ENCODE measurements around the gene MICB. TPM values are rescaled to one million over a fixed set of nuclear protein-coding genes. Genes with fewer than 3 reads are reported as not detected.
"Not testable (repeated sequence)": the region's sequence is repeated elsewhere in the genome, so short reads cannot be mapped to it uniquely, and the experiment has no call there.

Gene MICB
- total RNA-seq, 2 donors from 2014 or later = 2.1 to 2.2 TPM

- intact Hi-C loops (cut with DNase I) = no loop called here
- ATAC-seq (no peak), DNase-seq (no peak)
Observed at GRCh38 chr6:31473244-31473643, 24.7 kb upstream of the MICB start.

- no peak for DNase-seq
- ATAC-seq = no peak
Observed at GRCh38 chr6:31473780-31474761, 23.9 kb upstream of the MICB start.

GRCh38 chr6:31474871-31475286 lies 23.1 kb upstream of the MICB start:
- ATAC-seq = peak in 1 of 2 donors; percentile 8
- intact Hi-C loops (cut with DNase I) = no loop called here
- no peak for DNase-seq

More at GRCh38 chr6:31473780-31474761, 23.9 kb upstream of the MICB start:
- intact Hi-C loops (cut with DNase I) = no loop called here

GRCh38 chr6:31476515-31477139 lies 21.3 kb upstream of the MICB start:
- no peak for ATAC-seq

GRCh38 chr6:31477521-31477920 lies 20.4 kb upstream of the MICB start:
- no peak for ATAC-seq
- intact Hi-C loops (cut with DNase I) = no loop called here
- no peak for DNase-seq

More at GRCh38 chr6:31476515-31477139, 21.3 kb upstream of the MICB start:
- no peak for DNase-seq
- intact Hi-C loops (cut with DNase I) = no loop called here

- ATAC-seq = no peak
- intact Hi-C loops (cut with DNase I) = no loop called here
- no peak for DNase-seq
Observed at GRCh38 chr6:31478186-31478950, 19.6 kb upstream of the MICB start.

- no peak for ATAC-seq
- intact Hi-C loops (cut with DNase I) = no loop called here
- DNase-seq = no peak
Observed at GRCh38 chr6:31479151-31479932, 18.6 kb upstream of the MICB start.

- intact Hi-C loops (cut with DNase I) = no loop called here
- DNase-seq (no peak), ATAC-seq (no peak)
Observed at GRCh38 chr6:31479933-31480535, 17.9 kb upstream of the MICB start.

- DNase-seq (no peak), ATAC-seq (no peak)
- intact Hi-C loops (cut with DNase I) = no loop called here
Observed at GRCh38 chr6:31480574-31480973, 17.4 kb upstream of the MICB start.

- DNase-seq (no peak), ATAC-seq (no peak)
- intact Hi-C loops (cut with DNase I) = no loop called here
Observed at GRCh38 chr6:31483392-31483791, 14.6 kb upstream of the MICB start.

- intact Hi-C loops (cut with DNase I) = no loop called here
- no peak for DNase-seq
- ATAC-seq = no peak
Observed at GRCh38 chr6:31485055-31485454, 12.9 kb upstream of the MICB start.

- intact Hi-C loops (cut with DNase I); DNase-seq: not testable (repeated sequence)
- ATAC-seq = peak; percentile 41 to 57
Observed at GRCh38 chr6:31486065-31486837, 11.7 kb upstream of the MICB start.

- intact Hi-C loops (cut with DNase I); DNase-seq; ATAC-seq: not testable (repeated sequence)
Observed at GRCh38 chr6:31487674-31488073, 10.3 kb upstream of the MICB start.

- DNase-seq = no peak
- ATAC-seq = no peak
- intact Hi-C loops (cut with DNase I) = no loop called here
Observed at GRCh38 chr6:31489086-31489485, 8.9 kb upstream of the MICB start.

- DNase-seq = no peak
- intact Hi-C loops (cut with DNase I) = loop anchor here in 1 of 2 donors (5.0 kb wide), 1 partner anchor 107 kb away; no protein-coding TSS in a partner anchor
- no peak for ATAC-seq
Observed at GRCh38 chr6:31490115-31490873, 7.7 kb upstream of the MICB start.

- intact Hi-C loops (cut with DNase I) = loop anchor here in 1 of 2 donors (5.0 kb wide), 1 partner anchor 104 kb away; no protein-coding TSS in a partner anchor
- not testable (repeated sequence) for ATAC-seq, DNase-seq
Observed at GRCh38 chr6:31493550-31493874, 4.4 kb upstream of the MICB start.
